HG03139 (cell line): ENCODE data around the gene SPARCL1.

Experiments used
- ATAC-seq: cut with Tn5 transposase; IDR thresholded peaks from one replicate; pipeline ENCODE4 v1.9.1; 2021; ENCODE audit not compliant: unreplicated experiment

SPARCL1 gene

DNA sequence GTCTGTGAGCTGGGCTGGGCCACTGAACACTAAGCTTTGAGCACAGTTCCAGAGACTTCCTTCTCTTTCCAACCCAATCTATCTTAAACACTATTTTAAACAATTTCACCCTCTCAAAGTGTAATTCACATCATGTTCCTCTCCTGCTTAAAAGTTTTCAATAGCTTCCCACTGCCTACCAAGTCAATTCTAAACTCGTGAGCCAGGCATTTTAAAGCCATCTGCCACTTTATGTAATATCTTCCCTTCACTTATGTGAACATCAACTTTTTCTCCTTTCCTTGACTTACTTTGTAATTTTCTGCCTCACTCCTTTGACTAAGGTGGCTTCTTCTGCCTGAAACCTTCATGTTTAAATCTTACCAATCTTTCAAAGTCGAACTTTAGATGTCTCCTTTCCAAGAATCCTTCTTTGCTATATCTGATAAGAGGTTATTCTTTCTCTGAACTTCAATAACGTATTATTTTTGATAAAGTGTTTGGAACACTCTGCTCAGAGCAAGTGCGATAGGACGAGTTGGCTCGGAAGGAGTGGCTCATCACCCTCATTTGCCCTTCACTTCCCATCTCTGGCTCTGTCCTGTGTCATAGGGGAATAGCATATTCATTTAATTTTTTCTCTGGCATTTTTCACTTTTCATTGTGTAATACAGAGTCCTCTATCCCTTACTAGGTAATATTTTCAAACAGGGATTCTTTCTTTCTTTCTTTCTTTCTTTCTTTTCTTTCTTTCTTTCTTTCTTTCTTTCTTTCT is 13.0 kb upstream of the SPARCL1 start:
- no peak for ATAC-seq

DNA sequence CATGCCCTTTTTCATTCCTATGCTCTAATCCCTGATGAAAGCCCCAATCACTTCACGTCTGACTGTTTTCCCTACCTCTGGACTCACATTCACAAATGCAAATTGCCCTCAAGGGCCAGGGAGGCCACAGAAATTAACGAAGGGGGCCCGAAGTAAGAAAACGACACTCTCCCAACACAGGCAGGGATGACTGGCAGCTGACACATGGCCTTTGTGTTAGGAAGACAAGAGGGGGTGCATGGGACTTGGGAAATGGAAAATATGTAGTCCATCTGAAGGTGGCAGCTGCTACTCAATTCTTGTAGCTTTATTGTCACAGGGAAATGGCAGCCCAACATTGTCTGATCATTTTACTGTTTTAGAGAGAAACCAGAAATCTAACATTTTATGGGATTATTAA is 12.3 kb upstream of the SPARCL1 start:
- ATAC-seq: no peak

DNA sequence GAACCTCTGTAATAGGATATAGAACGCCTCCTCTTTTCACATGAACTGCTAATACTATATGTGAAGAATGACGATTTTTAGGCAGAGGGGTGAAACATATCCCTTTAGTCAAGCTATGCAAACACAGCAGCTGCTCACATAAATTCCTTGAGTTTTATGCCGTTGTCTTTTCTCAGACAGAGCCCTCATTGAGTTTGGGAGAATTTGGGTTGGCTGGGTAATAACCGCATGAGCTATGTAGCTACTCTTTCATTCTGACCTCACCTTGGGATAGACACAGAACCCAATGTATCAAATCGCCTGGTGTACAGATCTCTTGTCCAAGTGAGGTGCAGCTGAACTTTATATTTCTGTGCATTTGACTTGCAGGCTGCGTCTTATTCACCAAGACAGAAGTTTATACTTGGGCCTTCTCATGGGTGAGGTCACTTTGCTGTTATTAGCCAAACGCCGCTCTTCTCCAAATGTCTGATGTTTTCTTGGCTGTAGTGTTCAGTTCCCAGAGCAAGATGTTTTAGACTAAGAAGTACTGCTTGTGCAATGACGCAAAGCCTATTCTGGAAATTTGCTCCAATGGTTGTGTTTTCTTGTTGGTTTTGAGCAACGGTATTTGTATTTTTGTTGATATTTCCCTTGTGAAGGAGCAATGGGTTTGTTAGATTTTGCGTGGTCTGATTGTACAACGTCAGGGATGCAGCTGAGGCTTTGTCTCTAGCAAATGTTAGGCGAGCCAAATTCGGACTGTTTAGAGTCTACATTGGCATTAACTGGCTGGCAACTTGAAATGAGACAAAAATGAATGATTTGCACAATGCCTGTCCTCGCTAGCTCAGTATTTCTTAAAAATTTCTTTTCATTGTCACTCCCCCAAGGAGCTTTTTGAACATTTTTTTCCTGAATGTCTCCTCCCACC is 11.2 kb upstream of the SPARCL1 start:
- ATAC-seq: no peak

DNA sequence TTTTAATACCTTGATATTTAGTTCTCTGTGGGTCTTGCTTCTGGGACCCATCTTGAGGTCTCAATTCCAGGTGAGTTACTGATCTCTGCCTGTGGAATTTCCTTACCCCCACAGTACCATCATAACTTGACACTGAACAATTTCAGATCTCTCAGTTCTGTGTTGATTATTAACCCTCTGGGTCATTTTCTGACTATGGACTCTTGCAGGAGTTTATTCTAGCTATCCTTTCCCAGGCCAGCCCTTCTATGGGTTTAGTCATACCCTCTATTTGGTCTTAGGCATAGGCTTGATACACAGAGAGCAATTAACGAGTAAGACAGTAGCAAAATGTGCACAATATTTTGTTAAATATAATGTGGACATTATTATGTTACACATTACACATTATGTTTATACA is 3.7 kb upstream of the SPARCL1 start:
- ATAC-seq: no peak

DNA sequence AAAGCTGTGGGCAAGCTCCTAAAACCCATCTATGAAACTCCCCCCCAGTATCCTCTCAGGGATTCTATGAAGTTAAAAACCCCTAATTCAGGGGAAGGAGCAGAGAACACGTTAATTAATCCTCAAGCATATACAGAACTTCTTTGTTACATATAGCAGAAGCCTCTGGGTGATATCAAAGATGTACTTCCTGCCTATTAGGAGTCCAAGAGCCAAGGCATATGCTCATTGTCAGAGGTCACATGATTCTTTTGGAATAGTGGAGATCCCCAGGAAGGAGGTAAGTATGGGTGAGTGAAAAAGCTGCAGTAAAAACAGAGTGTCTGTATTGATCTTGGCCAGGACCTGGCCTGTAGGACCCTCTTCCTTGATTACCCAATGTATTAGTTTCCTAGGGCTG is 2.9 kb upstream of the SPARCL1 start:
- no peak for ATAC-seq

DNA sequence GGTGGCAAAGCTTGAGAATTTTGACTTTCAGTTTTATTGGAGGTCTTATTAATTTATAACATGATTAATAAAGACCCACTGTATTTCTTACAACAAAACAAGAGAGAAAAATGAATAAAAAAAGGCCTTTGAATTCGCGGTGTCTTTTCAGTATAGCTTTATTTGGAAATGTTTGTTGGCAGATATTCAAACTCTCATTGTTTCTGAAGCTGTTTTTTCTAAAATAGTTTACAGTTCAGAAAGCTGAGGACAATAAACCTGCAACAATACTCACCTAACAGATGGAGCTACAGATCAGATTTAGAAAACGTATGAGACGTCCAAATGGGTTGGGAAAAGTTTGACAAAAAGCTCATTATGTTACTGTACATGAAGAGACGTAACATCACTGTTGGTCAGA is 2.4 kb upstream of the SPARCL1 start:
- ATAC-seq: no peak

DNA sequence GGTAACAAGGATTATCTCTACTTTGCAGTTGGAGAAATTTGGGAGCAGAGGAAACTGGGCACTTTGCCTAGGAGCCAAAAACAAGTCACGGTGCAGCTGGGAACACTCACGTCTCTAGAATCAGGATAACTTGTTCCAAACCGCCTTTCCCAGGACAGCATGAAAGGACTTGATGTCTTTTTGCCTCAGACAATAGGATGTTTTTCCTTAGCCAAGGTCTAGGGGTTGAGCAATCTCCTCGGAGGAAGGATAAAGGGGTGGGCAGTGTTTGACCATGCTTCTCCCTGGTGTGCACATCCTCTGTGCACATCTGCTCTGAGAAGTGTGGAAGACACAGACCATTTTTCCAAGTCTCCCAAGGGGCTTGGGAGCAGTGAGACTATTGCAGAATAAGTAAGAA is 1.7 kb upstream of the SPARCL1 start:
- ATAC-seq: no peak

DNA sequence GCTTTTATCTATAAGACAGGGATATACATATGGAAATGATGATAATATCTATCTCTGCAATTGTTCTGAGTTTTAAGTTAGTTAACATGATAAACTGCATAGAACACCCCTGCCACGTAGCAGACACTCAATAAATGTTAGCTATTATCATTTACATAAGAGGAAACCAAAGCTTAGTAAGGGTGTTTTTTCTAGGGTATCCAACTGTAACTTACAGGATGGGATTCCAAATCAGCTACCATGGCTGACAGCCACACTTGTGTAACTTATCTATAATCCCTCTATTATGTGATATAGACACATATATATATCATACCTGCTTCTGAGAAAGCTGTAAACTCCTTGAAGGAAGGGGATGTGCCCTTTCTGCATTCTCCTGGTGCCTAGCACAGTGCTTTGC is 1.1 kb upstream of the SPARCL1 start:
- ATAC-seq: no peak

DNA sequence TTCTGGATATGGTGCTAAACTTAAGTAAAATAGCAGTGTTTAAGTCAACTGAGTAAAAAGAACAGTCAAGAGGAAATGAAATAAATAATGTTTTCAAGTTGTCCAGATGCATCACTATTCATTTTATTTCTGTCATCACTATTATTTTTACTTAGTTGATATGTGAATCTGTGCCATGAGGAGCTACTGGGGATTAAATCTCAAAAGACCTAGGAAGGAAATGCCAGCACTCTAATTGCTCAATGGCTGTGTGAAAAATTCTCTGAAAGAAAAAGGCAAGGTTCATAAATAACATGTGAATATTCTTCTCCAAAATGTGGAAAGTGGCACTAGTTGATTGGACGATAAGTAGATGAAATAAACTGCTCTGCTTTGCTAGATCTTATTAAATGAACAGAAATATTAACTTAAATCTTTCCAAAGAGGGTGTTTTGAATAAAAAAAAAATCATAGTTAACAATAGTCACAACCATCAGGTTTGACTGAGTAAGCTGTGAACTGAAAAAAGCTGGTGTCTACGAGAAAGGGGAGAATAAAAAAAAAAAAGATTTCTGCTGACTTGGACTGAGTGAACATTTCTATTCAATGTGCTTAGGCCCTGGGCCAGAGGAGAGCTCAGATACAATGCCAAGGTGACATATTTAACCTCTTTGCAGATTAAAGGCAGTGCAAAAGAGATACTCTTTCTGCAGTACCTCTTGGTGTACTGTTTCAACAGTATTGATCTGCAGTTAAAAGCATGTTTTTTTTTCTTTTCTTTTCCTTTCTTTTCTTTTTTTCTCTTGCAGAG is 1.6 kb downstream of the SPARCL1 start:
- no peak for ATAC-seq

DNA sequence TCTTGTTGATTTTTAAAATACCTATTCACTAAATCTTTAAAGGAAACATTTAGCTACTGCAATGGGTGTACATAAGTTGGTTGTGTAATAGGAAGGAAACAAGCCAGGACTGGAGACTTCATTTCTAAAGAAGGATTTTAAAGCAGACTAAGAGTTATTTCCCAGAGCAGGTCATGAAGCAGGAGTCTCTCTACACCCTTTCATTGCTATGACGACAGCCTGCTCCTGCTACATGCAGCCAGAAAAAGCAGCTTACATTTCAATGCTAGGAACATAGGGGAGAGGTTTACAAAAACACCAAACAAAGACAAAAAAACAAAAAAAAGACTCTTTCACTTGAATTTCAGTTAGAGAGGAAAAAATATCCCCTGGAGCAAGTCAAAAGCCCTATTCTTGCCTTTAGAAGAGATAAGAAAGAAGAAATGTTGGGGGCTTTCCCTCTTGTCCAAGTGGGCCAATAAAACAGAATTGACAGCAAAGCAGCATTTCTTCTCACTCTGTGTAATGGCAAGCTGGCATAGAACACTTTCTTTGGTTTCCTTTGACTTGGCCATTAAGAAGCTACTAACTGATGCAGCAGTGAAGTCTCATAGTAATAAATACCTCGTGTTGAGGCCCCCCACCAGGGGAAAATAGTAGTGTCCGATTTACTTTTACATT is 3.4 kb downstream of the SPARCL1 start:
- no peak for ATAC-seq

DNA sequence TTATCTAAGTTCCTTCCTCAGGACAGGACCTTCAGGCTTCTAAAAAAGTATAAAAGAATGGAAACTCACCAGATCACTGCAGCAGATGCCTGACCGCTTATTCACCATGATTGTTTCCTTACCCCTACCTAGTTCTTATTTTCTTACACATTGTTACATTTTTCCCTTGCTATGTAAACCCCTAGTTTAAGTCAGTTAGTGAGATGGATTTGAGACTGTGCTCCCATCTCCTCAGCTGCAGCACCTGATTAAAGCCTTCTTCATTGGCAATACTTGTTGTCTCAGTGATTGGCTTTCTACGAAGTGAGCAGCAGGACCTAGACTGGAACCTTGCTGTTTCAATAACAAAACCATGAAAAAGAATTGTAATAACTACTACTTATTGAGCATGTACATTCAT is 4.7 kb downstream of the SPARCL1 start:
- ATAC-seq: no peak

DNA sequence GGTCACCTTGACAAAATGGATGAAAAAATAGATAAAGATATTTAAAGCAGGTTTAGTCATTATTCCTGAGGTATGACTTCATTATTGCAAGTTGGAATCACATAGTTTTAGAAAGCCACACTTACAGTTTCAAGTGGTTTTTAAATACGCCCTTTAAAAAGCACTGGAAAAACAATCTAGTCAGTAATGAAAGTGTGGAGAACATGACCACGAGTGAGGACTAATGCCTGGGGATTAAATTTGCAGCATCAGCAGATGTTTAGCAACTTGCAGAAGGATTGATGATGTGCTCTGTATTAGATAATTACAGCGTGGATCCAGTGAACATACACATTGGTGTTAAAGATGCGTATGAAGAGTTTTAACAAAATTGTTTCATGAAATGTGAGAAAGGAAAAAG is 5.9 kb downstream of the SPARCL1 start:
- ATAC-seq: no peak

DNA sequence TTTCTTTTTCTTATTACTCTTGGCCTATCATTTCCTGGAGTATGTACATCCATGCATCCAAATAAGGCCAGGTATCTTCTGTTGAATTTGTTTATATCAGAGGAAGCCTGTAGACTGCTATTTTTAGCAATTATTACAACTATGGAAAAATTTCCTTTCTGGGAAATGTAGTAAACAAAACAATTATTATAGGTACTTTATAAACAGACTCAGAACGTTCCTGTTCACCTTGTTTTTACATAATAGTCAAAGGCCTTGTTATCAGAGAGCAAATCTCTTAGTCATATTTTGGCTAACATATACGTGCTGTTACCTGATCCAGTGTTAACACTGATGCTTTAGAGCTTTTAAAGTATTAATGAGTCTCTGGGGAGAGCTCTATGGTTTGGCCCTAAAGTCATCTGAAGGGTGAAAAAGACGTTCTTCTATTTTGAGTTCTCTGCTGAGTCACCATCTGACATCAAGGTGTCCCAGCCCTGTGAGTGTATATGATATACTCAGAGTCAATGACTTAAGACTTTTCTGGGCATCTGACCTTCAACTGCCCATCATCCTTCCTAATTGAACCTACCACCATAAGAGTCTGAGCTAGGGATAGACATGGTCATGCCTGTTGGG is 7.3 kb downstream of the SPARCL1 start:
- ATAC-seq: peak; percentile 51

DNA sequence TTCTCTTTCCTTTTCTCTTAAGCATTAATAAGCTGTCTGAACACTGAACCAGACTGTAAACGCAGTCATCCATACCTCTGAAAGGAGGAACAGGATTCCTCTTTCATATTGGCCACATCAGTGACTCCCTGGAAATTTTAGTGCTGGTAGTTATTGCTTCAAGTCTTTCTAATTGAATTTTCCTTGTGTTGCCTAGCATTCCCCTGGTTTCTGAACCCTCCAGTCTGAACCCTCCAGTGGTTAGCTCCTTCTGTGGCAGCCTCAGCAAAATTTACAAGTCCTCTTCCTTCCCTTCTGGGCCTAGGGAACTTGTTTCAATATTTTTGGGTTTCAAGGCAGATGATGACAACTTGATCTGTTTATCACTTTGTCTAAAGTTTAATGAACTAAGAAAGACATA is 7.9 kb downstream of the SPARCL1 start:
- ATAC-seq: no peak

DNA sequence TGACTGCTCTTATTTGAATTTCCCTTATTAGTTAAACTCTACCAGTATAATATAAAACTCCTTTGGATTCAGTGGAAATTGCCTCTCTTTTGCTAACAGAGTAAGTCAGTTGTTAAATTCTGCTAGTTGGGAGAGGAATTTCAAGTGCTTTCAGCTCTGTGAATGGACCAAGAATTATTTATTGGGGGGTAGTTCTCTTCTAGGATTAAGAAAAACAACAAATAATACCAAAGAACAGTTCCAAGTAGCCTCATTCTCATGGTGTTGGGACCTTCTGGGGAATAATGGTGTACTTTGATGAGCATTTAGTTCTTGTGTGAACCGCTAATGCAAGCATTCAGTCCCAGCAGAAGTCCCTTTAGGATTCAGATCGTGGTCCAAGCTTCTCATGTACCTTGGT is 11.6 kb downstream of the SPARCL1 start:
- no peak for ATAC-seq

DNA sequence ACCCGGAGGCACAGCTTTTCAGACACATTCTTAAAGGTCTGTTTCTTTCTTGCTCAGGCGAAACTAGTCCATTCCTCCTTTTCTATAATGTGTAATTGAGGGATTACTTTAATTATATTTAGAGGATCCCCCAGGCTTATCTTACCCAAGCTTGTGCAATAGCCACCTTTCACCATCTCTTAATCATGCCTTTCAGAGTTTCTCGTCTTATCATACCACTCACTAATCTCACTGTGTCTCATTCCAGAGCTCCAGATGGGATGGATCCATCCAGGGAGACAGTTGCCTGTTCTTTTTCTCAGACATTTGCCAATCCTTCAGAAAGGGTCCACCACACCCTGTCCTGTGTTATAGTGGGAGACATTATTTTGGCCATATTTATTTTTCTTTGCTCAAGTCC is 12.5 kb downstream of the SPARCL1 start:
- ATAC-seq: no peak

DNA sequence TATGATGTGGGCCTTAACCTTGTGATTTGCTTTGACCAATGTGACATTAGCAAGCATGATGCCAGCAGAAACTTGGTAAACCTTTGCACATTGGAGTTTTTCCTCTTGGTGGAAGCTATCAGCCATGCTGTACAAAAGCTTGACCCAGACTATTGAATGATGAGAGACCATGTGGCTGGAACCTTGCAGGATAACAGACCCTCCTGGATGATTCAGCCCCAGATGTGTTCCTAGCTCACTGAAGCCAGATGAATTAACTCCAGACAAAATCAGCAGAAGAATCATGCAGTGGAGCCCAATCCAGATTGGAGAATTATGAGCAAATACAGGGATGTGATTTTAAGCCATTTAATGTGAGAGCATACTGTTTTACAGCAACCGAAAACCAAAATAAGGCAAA is 16.8 kb downstream of the SPARCL1 start:
- ATAC-seq: no peak

DNA sequence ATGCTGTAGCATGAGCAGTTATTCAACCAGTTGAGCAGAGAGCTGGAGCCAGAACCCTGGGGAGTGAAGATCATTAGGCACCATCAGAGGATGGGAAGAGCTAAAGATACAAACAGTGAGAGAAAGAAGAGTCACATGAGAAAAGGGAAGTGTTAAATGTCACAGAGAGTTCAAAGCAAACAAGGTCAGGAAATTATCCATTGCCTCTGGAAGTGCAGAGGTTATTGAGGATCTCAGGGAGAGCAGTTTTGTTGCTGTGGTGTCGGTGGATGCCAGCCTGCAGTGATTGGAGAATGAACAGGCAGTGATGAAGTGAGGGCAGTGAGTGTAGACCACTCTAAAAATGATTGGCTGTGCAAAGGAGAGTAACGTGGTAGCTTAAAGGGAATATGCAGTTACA is 17.7 kb downstream of the SPARCL1 start:
- no peak for ATAC-seq

DNA sequence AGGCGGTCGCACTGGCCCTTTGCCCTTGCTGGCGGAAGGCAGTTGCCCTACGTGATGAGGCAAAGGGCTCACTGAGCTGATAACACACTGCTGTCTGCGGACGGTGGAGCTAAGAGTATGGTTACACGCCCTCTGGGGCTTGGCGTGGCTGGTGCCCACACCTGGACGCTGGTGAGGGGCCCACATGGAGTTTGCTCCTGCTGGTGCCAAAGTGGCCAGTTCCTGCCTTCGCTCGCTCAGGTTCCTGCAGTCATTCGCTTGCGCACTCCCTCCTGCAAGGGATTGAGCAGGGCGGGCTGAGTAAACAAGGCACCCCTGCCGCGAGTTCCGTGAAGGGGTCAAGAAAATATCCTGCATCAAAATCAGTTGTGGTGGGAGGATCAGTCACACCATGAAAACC is 18.4 kb downstream of the SPARCL1 start:
- ATAC-seq: no peak

DNA sequence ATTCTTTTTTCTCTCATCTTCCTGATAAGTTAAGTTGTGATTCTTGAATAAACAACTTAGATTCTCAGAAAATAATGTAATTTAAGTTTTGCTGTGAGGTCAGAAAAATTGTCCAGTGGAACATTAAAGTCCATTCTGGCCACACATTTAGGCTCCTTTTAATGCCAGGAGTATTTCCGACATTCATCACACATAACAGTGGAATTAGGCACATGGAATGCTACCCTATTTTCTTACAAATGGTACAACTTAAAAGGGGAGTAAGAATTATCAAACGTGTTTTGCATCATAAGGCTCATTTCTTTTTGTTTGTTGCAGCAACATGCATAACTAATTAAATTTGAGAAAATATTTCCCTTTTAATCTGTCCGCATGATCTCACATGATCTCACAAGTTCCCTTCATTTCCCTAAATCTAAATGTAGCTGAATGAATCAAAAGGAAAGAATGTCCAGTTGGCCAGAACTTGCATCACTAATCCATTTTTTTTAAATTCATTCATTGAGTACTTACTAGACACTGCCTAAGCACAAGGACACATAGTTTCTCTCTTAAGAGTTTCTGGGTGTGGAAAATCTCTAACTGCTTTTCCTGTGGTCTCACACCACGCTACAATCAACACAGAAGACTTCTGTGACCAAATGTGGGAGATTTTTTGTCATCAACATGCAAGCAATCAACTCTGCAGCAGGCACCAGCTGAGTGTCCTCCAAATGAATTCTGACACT is 22.0 kb downstream of the SPARCL1 start:
- no peak for ATAC-seq
